Ovary (tissue), 3 donors: ENCODE results near the gene ABCA2.

ENCODE experiments used
- CTCF ChIP-seq, 3 donors: fragments of 450-650 bp in 2 of 3; fragments of 200-600 bp in 1 of 3; IDR thresholded peaks; one replicate each; pipeline versions ENCODE4 v1.5.1 to v1.8.0; 2016 to 2022; ENCODE audit warnings: antibody characterized with exemption in 3 of 3, mild to moderate bottlenecking in 1 of 3
- EP300 ChIP-seq: sonication (generic); formaldehyde crosslinking; IDR thresholded peaks from one replicate; pipeline ENCODE4 v1.6.1; 2017; ENCODE audit warnings: antibody characterized with exemption
- POLR2A ChIP-seq: fragments of 450-650 bp; IDR thresholded peaks from one replicate; pipeline ENCODE4 v1.6.1; 2017; ENCODE audit warnings: antibody characterized with exemption, mild to moderate bottlenecking, moderate library complexity
- donor health status: DM: no; HTN: no; CAD: no.

DNA sequence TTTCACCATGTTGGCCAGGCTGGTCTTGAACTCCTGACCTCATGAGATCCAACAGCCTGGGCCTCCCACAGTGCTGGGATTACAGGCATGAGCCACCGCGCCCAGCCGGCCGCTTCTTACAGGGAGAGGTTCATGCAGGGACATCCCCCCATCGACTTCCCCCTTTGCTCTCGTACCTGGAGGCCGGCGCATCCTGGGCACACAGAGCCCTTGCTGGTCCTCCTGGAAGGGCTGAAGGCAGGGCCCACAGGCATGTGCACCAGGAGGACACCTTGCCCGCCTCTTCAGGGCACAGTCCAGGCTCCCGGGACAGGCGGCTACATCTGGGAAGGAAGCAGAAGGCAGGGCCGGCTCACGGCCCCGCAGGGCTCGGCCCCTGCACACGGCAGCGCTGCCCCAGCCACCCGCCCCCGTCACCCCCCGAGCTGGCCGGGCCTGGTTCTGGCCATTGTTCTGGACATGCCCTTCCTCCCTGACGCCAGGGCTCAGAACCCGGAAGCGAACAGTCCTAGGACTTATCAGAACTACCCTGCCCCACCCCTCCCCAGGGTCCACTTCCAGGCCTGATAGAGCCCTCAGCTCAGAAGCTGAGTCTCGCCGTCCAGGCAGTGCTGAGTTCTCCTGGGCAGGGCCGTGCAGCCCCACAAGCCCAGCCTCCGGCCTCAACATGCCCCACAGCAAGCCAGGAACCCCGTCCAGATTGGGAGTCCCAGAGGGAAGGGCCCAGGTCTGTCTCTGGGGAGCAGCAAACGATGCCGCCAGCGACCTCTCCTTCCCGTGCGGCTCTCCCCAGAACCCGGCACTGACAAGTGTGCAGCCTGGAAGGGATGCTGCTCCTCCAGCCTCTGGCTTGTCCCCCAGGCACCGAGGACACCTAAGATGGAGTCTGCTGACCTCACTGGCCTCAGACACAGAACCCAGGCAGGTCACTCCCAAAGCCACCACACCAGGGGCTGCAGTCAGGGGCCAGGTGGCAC lies 15.0 kb upstream of the ABCA2 start:
- TF ChIP-seq CTCF (IDR thresholded peaks at IDR 0.05) (no peak), POLR2A (no peak), EP300 (no peak)
